K562 (cell line): ENCODE measurements around the gene ZFP57. TPM values are rescaled to one million over a fixed set of nuclear protein-coding genes. Genes with fewer than 3 reads are reported as not detected.

ENCODE experiments used
- BDP1 ChIP-seq: IDR thresholded peaks from 3 replicates; pipeline ENCODE4 v1.6.1; 2011; ENCODE audit not compliant: insufficient read length, insufficient read depth
- C11orf30 ChIP-seq: fragments of 450-650 bp; IDR thresholded peaks from 2 replicates; pipeline ENCODE4 v1.6.1; 2016; ENCODE audit warnings: low read depth, mild to moderate bottlenecking
- CBX1 ChIP-seq: sonication (generic); IDR thresholded peaks from 2 replicates; pipeline ENCODE4 v1.6.1; 2016; ENCODE audit warnings: antibody characterized with exemption, low read depth, mild to moderate bottlenecking
- CHD1 ChIP-seq: fragments of 200-600 bp; sonication (generic); IDR thresholded peaks from one replicate; pipeline ENCODE4 v1.6.1; 2012; ENCODE audit warnings: mild to moderate bottlenecking, moderate library complexity, low read length, inconsistent platforms
- CREM ChIP-seq: IDR thresholded peaks from 2 replicates; pipeline ENCODE4 v1.6.1; 2014; ENCODE audit warnings: antibody characterized with exemption, low read depth
- CXXC5 ChIP-seq: fragments of 250-450 bp; sonication (Bioruptor Pico); IDR thresholded peaks from 2 replicates; pipeline ENCODE4 v1.8.0; 2022; ENCODE audit warnings: inconsistent platforms, mild to moderate bottlenecking, moderate library complexity
- ETS1 ChIP-seq: conservative IDR thresholded peaks from 2 replicates; pipeline ENCODE4 v1.6.1; 2011; ENCODE audit warnings: low read depth, mild to moderate bottlenecking, low read length; ENCODE audit not compliant: control insufficient read depth
- GATAD2A ChIP-seq: fragments of 450-650 bp; IDR thresholded peaks from 2 replicates; pipeline ENCODE4 v1.6.1; 2017
- MCM2 ChIP-seq: fragments of 450-650 bp; IDR thresholded peaks from 2 replicates; pipeline ENCODE4 v1.6.1; 2017; ENCODE audit warnings: low read depth, mild to moderate bottlenecking
- MCM5 ChIP-seq: fragments of 450-650 bp; IDR thresholded peaks from 2 replicates; pipeline ENCODE4 v1.6.1; 2016; ENCODE audit warnings: low read depth
- MGA ChIP-seq: fragments of 450-650 bp; IDR thresholded peaks from 2 replicates; pipeline ENCODE4 v1.6.1; 2016; ENCODE audit warnings: mild to moderate bottlenecking, moderate library complexity
- RBM34 ChIP-seq: fragments of 200-400 bp; formaldehyde crosslinking; IDR thresholded peaks from 2 replicates; pipeline ENCODE4 v1.6.1; 2018; ENCODE audit warnings: low read length, borderline replicate concordance; ENCODE audit not compliant: insufficient read depth
- SRSF7 ChIP-seq: fragments of 200-400 bp; formaldehyde crosslinking; optimal IDR thresholded peaks from 2 replicates; pipeline ENCODE3; 2017; ENCODE audit warnings: mild to moderate bottlenecking, low read depth, low read length
- TCF7 ChIP-seq: sonication (generic); IDR thresholded peaks from 2 replicates; pipeline ENCODE4 v1.6.1; 2016; ENCODE audit warnings: antibody characterized with exemption, borderline replicate concordance
- TCFL5 ChIP-seq: fragments of 250-450 bp; sonication (Bioruptor Pico); conservative IDR thresholded peaks from 2 replicates; pipeline ENCODE4 v1.6.1; 2021; ENCODE audit warnings: mild to moderate bottlenecking, moderate library complexity, matching md5 sums
- ZNF146 ChIP-seq: IDR thresholded peaks from one replicate; pipeline ENCODE4 v1.6.1; 2018; ENCODE audit warnings: missing compliant biosample characterization; ENCODE audit not compliant: unreplicated experiment
- ZNF408 ChIP-seq: fragments of 250-450 bp; sonication (Bioruptor Pico); IDR thresholded peaks from 2 replicates; pipeline ENCODE4 v1.4.0; 2020; ENCODE audit warnings: low read depth, mild to moderate bottlenecking, moderate library complexity
- ZSCAN32 ChIP-seq: fragments of 450-650 bp; formaldehyde crosslinking; IDR thresholded peaks from 2 replicates; pipeline ENCODE4 v1.4.0; 2020; ENCODE audit warnings: mild to moderate bottlenecking, moderate library complexity
- polyA plus RNA-seq, 8 experiments: library from polyadenylated mRNA; depleted of rRNA in 4 of 8; stranded (reverse) in 5 of 8; unstranded in 3 of 8; fragments of >200 nt; fragmentation: Nextera tagmentation in 2 of 8; fragmentation: Illumina TruSeq in 1 of 8; extraction: Ambion mirVana in 2 of 8; extraction: Trizol in 1 of 8; gene quantifications; 2 replicates each; pipeline versions ENCODE4 v1.2.1 to v1.2.3, GENCODE V29; 2011 to 2014; ENCODE audit warnings: inconsistent platforms in 1 of 8, missing spikeins in 1 of 8
- total RNA-seq, 7 experiments: library from RNA; depleted of rRNA in 6 of 7; stranded (reverse); fragments of >200 nt in 6 of 7; fragmentation: Illumina TruSeq in 2 of 7; extraction: Trizol in 2 of 7; gene quantifications; 2 replicates each; pipeline versions ENCODE4 v1.2.1 to v1.2.3, GENCODE V29; 2011 to 2021; ENCODE audit warnings: low replicate concordance in 1 of 7

Gene ZFP57
- total and polyA plus RNA-seq, 9 of the 15 experiments (the other 6 are each of a cell fraction or from before 2014, with no cell fraction given): 0.04 to 0.28 (median 0.13) TPM

- TF ChIP-seq CXXC5 (CRISPR knock-in tag): peak; percentile 62; the same call in 1 of the 2 replicates
- no peak for TF ChIP-seq MCM5
- no peak for TF ChIP-seq MGA
- TF ChIP-seq TCF7: no peak
- TF ChIP-seq ETS1: no peak
- TF ChIP-seq CBX1: no peak
- TF ChIP-seq CREM: peak; percentile 27; the same call in 1 of the 2 replicates
- no peak for TF ChIP-seq SRSF7
- TF ChIP-seq RBM34: no peak
- no peak for TF ChIP-seq CHD1
- peak; percentile 80 for TF ChIP-seq GATAD2A
- no peak for TF ChIP-seq BDP1
- TF ChIP-seq MCM2: no peak
- TF ChIP-seq ZSCAN32 (CRISPR knock-in tag): no peak
- no peak for TF ChIP-seq ZNF408 (CRISPR knock-in tag)
- TF ChIP-seq TCFL5 (CRISPR knock-in tag): no peak
- no peak for TF ChIP-seq ZNF146 (CRISPR knock-in tag)
- peak; percentile 95 for TF ChIP-seq C11orf30
These were observed 49.6 kb downstream of the ZFP57 start (continued) for GRCh38 chr6:29631209-29631810.
